Suprapubic skin (tissue), 4 donors: ENCODE measurements around the gene MLPH. TPM values are rescaled to one million over a fixed set of nuclear protein-coding genes. Genes with fewer than 3 reads are reported as not detected.

ENCODE experiments used
- DNase-seq, 2 donors: peaks; one replicate each; pipeline ENCODE4 v3.0.0-alpha.2; 2019; ENCODE audit warnings: low spot score in 2 of 2
- H3K27ac ChIP-seq: fragments of 200-600 bp; sonication (generic); one replicate; pipeline ENCODE4 v1.5.1; 2019
- H3K27me3 ChIP-seq: fragments of 200-600 bp; sonication (generic); one replicate; pipeline ENCODE4 v1.5.1; 2019
- H3K36me3 ChIP-seq: fragments of 200-600 bp; sonication (generic); one replicate; pipeline ENCODE4 v1.5.1; 2019
- H3K4me1 ChIP-seq: fragments of 200-600 bp; sonication (generic); one replicate; pipeline ENCODE4 v1.5.1; 2019
- H3K4me3 ChIP-seq: fragments of 200-600 bp; sonication (generic); one replicate; pipeline ENCODE4 v1.5.1; 2019; ENCODE audit warnings: mild to moderate bottlenecking
- H3K9me3 ChIP-seq: fragments of 200-600 bp; sonication (generic); one replicate; pipeline ENCODE4 v1.5.1; 2019
- EP300 ChIP-seq: sonication (generic); formaldehyde crosslinking; IDR thresholded peaks from one replicate; pipeline ENCODE4 v1.6.1; 2017; ENCODE audit warnings: antibody characterized with exemption
- POLR2A ChIP-seq, 2 donors: fragments of 450-650 bp; IDR thresholded peaks; one replicate each; pipeline ENCODE4 v1.6.1; 2017; ENCODE audit warnings: antibody characterized with exemption in 2 of 2, mild to moderate bottlenecking in 2 of 2, moderate library complexity in 2 of 2
- POLR2AphosphoS5 ChIP-seq, 3 donors: sonication (generic); formaldehyde crosslinking; IDR thresholded peaks; one replicate each; pipeline ENCODE4 v1.6.1; 2017; ENCODE audit warnings: antibody characterized with exemption in 3 of 3
- WGBS: methylation state at CpG from one replicate; pipeline ENCODE4 v1.1.5; 2018; 5-methylcytosine and 5-hydroxymethylcytosine counted together
- total RNA-seq, 4 donors: library from RNA; depleted of rRNA; stranded (reverse); fragments of >200 nt; gene quantifications; one replicate each; pipeline ENCODE4 v1.1.0, GENCODE V29; 2016
- TF ChIP-seq, protein P1 (sequence below), 2 donors: fragments of 200-600 bp in 1 of 2; fragments of 450-650 bp in 1 of 2; sonication (generic) in 1 of 2; IDR thresholded peaks; one replicate each; pipeline ENCODE4 v1.5.1; 2016 to 2019; ENCODE audit warnings: antibody characterized with exemption in 2 of 2, mild to moderate bottlenecking in 1 of 2, moderate library complexity in 1 of 2

MLPH gene
- total RNA-seq, 4 donors from 2014 or later, result 8.8 to 41.1 (median 24.4) TPM

- H3K4me3 ChIP-seq, result no peak overlapping the region
- H3K27me3 ChIP-seq, result no peaks in the 10 kb centered on the region
- H3K9me3 ChIP-seq, result no peaks in the 10 kb centered on the region
- TF ChIP-seq, protein P1, sequence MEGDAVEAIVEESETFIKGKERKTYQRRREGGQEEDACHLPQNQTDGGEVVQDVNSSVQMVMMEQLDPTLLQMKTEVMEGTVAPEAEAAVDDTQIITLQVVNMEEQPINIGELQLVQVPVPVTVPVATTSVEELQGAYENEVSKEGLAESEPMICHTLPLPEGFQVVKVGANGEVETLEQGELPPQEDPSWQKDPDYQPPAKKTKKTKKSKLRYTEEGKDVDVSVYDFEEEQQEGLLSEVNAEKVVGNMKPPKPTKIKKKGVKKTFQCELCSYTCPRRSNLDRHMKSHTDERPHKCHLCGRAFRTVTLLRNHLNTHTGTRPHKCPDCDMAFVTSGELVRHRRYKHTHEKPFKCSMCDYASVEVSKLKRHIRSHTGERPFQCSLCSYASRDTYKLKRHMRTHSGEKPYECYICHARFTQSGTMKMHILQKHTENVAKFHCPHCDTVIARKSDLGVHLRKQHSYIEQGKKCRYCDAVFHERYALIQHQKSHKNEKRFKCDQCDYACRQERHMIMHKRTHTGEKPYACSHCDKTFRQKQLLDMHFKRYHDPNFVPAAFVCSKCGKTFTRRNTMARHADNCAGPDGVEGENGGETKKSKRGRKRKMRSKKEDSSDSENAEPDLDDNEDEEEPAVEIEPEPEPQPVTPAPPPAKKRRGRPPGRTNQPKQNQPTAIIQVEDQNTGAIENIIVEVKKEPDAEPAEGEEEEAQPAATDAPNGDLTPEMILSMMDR (IDR thresholded peaks at IDR 0.05), result no peak
- TF ChIP-seq EP300, result no peak
- TF ChIP-seq POLR2AphosphoS5 (IDR thresholded peaks at IDR 0.05), result no peak
- TF ChIP-seq POLR2A (IDR thresholded peaks at IDR 0.05), result no peak
- WGBS, result 100% methylated on average over 2 of the region's 2 CpGs
- H3K36me3 ChIP-seq, result no peaks in the 10 kb centered on the region
- no peak for DNase-seq
- peaks cover 12% of the 10 kb centered on the region for H3K4me1 ChIP-seq
- no peak overlapping the region for H3K27ac ChIP-seq
These were observed 43.0 kb upstream of the MLPH start for GRCh38 chr2:237444071-237444470.

GRCh38 chr2:237445611-237446337 lies 41.3 kb upstream of the MLPH start:
- WGBS, result 90% methylated on average over 12 of the region's 26 CpGs
- peaks cover 19% of the 10 kb centered on the region for H3K4me1 ChIP-seq
- H3K27me3 ChIP-seq, result no peaks in the 10 kb centered on the region
- H3K9me3 ChIP-seq, result no peaks in the 10 kb centered on the region
- no peak for DNase-seq
- H3K27ac ChIP-seq, result no peak overlapping the region
- H3K36me3 ChIP-seq, result no peaks in the 10 kb centered on the region
- TF ChIP-seq POLR2A (IDR thresholded peaks at IDR 0.05) (no peak), POLR2AphosphoS5 (IDR thresholded peaks at IDR 0.05) (no peak), EP300 (no peak)
- TF ChIP-seq, protein P1 (IDR thresholded peaks at IDR 0.05), result no peak
- H3K4me3 ChIP-seq, result no peak overlapping the region

DNA sequence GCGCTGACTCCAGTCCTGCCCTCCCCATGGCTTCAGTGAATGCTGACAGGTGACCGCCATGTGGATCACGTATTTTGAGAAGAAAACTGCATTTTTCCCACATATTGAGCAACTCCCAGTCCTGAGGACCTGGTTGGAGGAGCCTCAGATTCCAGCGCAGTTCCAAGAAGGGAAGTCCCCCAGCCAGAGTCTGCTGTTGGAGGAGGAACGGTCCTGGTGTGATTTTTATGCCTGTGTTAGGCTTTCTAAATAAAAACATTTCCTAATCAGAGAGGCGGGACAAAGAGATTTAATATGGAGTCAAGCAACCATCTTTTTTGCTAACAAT lies 40.7 kb upstream of the MLPH start:
- TF ChIP-seq, protein P1 (IDR thresholded peaks at IDR 0.05), result no peak
- TF ChIP-seq POLR2AphosphoS5 (IDR thresholded peaks at IDR 0.05), result no peak
- no peak for TF ChIP-seq EP300
- TF ChIP-seq POLR2A (IDR thresholded peaks at IDR 0.05), result no peak
- H3K9me3 ChIP-seq, result no peaks in the 10 kb centered on the region
- 90% methylated on average over 6 of the region's 6 CpGs for WGBS
- no peak overlapping the region for H3K4me3 ChIP-seq
- no peaks in the 10 kb centered on the region for H3K36me3 ChIP-seq
- H3K27me3 ChIP-seq, result no peaks in the 10 kb centered on the region
- DNase-seq, result no peak
- H3K27ac ChIP-seq, result no peak overlapping the region
- H3K4me1 ChIP-seq, result peaks cover 18% of the 10 kb centered on the region

- WGBS, result 86% methylated on average over 11 of the region's 11 CpGs
- TF ChIP-seq POLR2A (IDR thresholded peaks at IDR 0.05), result no peak
- TF ChIP-seq POLR2AphosphoS5 (IDR thresholded peaks at IDR 0.05), result no peak
- TF ChIP-seq, protein P1 (IDR thresholded peaks at IDR 0.05), result no peak
- TF ChIP-seq EP300, result no peak
- Histone ChIP-seq H3K4me3 (no peak overlapping the region), H3K27ac (no peak overlapping the region), H3K27me3 (no peaks in the 10 kb centered on the region), H3K4me1 (peaks cover 12% of the 10 kb centered on the region), H3K9me3 (no peaks in the 10 kb centered on the region), H3K36me3 (no peaks in the 10 kb centered on the region)
- DNase-seq, result no peak
These were observed 39.6 kb upstream of the MLPH start for GRCh38 chr2:237447496-237447895.

GRCh38 chr2:237448171-237448570 lies 38.9 kb upstream of the MLPH start:
- peaks cover 12% of the 10 kb centered on the region for H3K4me1 ChIP-seq
- no peak for DNase-seq
- no peak for TF ChIP-seq EP300
- TF ChIP-seq POLR2AphosphoS5 (IDR thresholded peaks at IDR 0.05), result no peak
- no peak for TF ChIP-seq POLR2A (IDR thresholded peaks at IDR 0.05)
- TF ChIP-seq, protein P1 (IDR thresholded peaks at IDR 0.05), result no peak
- H3K4me3 ChIP-seq, result no peak overlapping the region
- H3K36me3 ChIP-seq, result no peaks in the 10 kb centered on the region
- 88% methylated on average over 7 of the region's 7 CpGs for WGBS
- no peak overlapping the region for H3K27ac ChIP-seq
- H3K9me3 ChIP-seq, result no peaks in the 10 kb centered on the region
- H3K27me3 ChIP-seq, result no peaks in the 10 kb centered on the region
